Thoracic aorta (tissue), 2 donors: ENCODE results near the gene SRP72. TPM values are rescaled to one million over a fixed set of nuclear protein-coding genes. Genes with fewer than 3 reads are reported as not detected.

ENCODE experiments used
- ATAC-seq: fragments of 150-250 bp; one replicate; pipeline ENCODE4 v1.8.0; 2017; ENCODE audit warnings: low read depth; ENCODE audit not compliant: insufficient number of reproducible peaks, low FRiP score
- DNase-seq: peaks from one replicate; pipeline ENCODE4 v3.0.0-alpha.2; 2020; ENCODE audit warnings: low spot score
- H3K27ac ChIP-seq, 2 donors: fragments of 200-600 bp; sonication (generic); 1 replicate in 1 of 2; 2 replicates in 1 of 2; pipeline ENCODE4 v1.5.1; 2016; ENCODE audit warnings: mild to moderate bottlenecking in 2 of 2, moderate library complexity in 2 of 2
- H3K27me3 ChIP-seq: fragments of 200-600 bp; sonication (generic); replicated peaks from 2 replicates; pipeline ENCODE4 v1.6.0; 2016; ENCODE audit warnings: mild to moderate bottlenecking; ENCODE audit not compliant: insufficient read depth
- H3K36me3 ChIP-seq: fragments of 200-600 bp; sonication (generic); one replicate; pipeline ENCODE4 v1.5.1; 2016
- H3K4me1 ChIP-seq, 2 donors: fragments of 200-600 bp; sonication (generic); 1 replicate in 1 of 2; 2 replicates in 1 of 2; pipeline versions ENCODE4 v1.5.1 to v1.6.0; 2016; ENCODE audit warnings: low read depth in 2 of 2, mild to moderate bottlenecking in 1 of 2; ENCODE audit not compliant: control insufficient read depth in 1 of 2
- H3K4me3 ChIP-seq: fragments of 200-600 bp; sonication (generic); 2 replicates; pipeline ENCODE4 v1.5.1; 2016; ENCODE audit warnings: mild to moderate bottlenecking
- H3K9me3 ChIP-seq: fragments of 200-600 bp; sonication (generic); 2 replicates; pipeline ENCODE4 v1.5.1; 2016
- total RNA-seq, 2 donors: library from RNA; depleted of rRNA; stranded (reverse); fragments of >200 nt; gene quantifications; one replicate each; pipeline versions ENCODE4 v1.1.0 to v1.2.3, GENCODE V29; 2016
- TF ChIP-seq, protein P1 (sequence below): fragments of 200-600 bp; sonication (generic); IDR thresholded peaks from one replicate; pipeline ENCODE4 v1.5.1; 2019; ENCODE audit warnings: antibody characterized with exemption

Gene SRP72
- total RNA-seq, 2 donors from 2014 or later, result 43.1 to 52.9 TPM

DNA sequence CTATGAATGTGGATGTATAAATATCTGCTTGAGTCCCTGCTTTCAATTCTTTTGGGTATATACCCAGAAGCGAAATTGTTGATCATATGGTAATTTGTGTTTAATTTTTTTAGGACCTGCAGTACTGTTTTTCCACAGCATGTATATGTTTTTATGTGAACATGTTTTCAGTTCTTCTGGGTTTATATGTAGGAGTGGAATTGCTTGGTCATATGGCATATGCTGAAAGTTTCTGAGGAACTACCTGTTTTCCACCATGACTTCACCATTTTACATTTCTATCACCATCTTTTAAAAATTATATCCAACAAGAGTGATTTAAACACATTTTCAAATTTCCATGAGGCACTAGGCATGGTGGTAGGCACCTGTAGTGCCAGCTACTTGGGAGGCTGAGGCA is 40.2 kb upstream of the SRP72 start:
- ATAC-seq (no peak), DNase-seq (no peak)
- Histone ChIP-seq H3K27ac (no peak overlapping the region), H3K27me3 (no peaks in the 10 kb centered on the region), H3K36me3 (no peaks in the 10 kb centered on the region), H3K4me1 (no peaks in the 10 kb centered on the region), H3K9me3 (no peaks in the 10 kb centered on the region), H3K4me3 (no peak overlapping the region)
- TF ChIP-seq, protein P1, sequence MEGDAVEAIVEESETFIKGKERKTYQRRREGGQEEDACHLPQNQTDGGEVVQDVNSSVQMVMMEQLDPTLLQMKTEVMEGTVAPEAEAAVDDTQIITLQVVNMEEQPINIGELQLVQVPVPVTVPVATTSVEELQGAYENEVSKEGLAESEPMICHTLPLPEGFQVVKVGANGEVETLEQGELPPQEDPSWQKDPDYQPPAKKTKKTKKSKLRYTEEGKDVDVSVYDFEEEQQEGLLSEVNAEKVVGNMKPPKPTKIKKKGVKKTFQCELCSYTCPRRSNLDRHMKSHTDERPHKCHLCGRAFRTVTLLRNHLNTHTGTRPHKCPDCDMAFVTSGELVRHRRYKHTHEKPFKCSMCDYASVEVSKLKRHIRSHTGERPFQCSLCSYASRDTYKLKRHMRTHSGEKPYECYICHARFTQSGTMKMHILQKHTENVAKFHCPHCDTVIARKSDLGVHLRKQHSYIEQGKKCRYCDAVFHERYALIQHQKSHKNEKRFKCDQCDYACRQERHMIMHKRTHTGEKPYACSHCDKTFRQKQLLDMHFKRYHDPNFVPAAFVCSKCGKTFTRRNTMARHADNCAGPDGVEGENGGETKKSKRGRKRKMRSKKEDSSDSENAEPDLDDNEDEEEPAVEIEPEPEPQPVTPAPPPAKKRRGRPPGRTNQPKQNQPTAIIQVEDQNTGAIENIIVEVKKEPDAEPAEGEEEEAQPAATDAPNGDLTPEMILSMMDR, result no peak

DNA sequence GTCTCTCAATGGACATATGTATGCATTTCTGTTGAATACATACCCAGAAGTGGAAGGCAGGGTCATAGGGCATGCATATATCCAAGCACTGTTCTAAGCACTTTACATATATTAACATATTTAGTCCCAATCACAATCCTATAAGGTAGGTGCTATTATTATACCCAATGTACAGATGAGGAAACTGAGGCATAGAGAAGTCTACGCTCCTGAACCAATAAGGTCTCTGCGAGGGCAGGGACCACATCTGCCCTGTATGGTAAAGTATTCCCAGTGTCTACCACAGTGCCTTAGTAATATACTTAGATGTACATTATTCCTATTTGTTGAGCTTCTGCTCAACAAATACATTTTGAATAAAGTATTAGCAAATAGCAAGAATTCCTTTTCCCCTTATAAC is 37.2 kb upstream of the SRP72 start:
- Histone ChIP-seq H3K4me1 (peaks cover 8 to 12% of the 10 kb centered on the region in 2 donors), H3K4me3 (no peak overlapping the region), H3K27ac (no peak overlapping the region), H3K36me3 (no peaks in the 10 kb centered on the region), H3K27me3 (no peaks in the 10 kb centered on the region), H3K9me3 (no peaks in the 10 kb centered on the region)
- TF ChIP-seq, protein P1, result no peak
- DNase-seq (no peak), ATAC-seq (no peak)

DNA sequence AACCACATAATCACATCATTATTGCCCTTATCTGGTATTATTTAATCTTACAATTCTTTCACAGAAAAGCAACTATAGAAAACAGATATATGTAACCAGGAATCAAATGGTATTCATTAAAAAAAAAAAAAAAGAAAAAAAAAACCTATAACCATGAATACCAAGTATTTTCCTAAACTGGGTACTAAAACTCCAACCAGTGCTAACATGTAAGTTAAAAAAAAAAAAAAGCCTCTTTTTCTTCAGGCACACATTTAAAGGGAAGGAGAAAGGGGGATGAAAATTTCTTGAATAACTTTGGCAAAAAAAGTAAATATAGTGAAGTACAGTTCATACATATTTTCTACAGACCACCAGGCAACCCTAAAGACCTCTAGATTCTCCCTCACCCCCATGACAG is 34.1 kb upstream of the SRP72 start:
- no peaks in the 10 kb centered on the region for H3K9me3 ChIP-seq
- no peak overlapping the region for H3K4me3 ChIP-seq
- no peaks in the 10 kb centered on the region for H3K36me3 ChIP-seq
- no peak for ATAC-seq
- DNase-seq, result no peak
- no peaks in the 10 kb centered on the region for H3K27me3 ChIP-seq
- TF ChIP-seq, protein P1, result no peak
- no peak overlapping the region for H3K27ac ChIP-seq
- H3K4me1 ChIP-seq, result peaks cover 8 to 21% of the 10 kb centered on the region in 2 donors

DNA sequence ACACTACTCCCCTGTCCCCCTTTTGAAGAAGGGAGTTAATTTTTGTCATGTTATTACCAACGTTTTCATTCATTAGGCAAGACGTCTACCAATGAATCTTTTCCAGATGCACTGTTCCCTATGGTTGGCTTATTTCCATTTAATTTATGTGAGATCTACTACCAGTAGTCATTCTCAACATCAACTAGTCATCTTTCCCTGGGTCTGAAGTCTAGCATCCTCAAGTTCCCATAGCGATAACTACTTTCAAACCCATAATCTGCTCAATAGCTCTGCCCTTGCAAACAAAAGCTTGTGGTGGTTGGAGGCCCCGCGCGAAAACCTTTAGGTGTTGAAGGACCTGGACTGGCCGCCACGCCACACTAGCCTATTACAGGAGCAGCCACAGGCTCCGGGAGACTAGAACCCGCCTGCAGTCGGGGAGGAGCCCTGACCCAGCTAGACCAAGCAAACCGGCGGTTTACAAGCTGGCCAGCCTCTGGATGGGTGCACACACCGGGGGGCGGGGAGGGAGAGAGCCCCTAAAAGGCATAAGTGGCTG is 32.7 kb upstream of the SRP72 start:
- DNase-seq, result no peak
- no peak for ATAC-seq
- H3K4me1 ChIP-seq, result peaks cover 8 to 21% of the 10 kb centered on the region in 2 donors
- no peaks in the 10 kb centered on the region for H3K36me3 ChIP-seq
- H3K9me3 ChIP-seq, result no peaks in the 10 kb centered on the region
- H3K27ac ChIP-seq, result peak overlapping the region; percentile 78 to 97
- H3K27me3 ChIP-seq, result no peaks in the 10 kb centered on the region
- peak overlapping the region; percentile 74 for H3K4me3 ChIP-seq
- TF ChIP-seq, protein P1, result no peak

DNA sequence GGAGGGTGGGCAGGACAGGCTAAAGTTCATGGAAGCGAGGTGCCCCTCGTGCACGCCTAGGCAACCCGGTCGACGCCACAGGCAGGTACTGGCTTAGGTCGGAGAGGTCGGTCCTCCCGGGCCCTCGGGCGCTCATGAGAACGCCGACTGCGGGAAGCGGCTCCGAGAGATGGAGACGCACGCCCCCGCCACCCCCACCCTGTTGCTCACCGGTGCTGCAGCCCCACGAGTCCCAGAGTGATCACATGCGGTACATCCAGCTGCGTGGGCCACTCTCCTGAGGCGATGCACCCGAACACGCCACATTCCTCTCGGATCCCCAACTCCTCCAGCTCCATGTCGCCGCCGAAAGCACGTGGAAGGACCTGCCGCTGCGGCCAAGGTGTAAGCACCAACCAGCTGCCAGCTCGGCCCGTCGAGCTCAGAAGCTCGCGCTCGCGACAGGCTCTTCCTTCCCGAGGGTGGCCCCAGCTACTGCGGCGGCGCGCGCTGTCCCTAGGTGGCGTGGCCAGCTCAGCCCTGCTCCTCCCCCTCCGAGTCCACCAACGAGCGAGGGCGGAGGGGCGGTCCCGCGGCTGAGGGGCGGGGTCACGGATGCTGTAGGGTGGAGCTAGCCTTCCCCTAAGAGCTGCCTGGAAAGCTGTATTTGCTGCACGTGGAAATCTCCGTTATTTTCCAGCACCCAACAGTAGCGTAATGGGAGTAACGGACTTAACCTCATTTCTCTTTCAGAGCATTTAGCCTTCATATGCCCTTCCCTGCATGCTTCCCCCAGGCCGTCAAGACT is 32.1 kb upstream of the SRP72 start, which contains the start of gene PPAT:
PPAT (minus strand) TSS at position 476 of the 787 bp plus-strand sequence; CDS start at position 338, 138 bp downstream.
- TF ChIP-seq, protein P1, result peak; percentile 37
- no peaks in the 10 kb centered on the region for H3K9me3 ChIP-seq
- peak within 1 kb of the TSS; percentile 74 for H3K4me3 ChIP-seq
- DNase-seq (peak; percentile 90), ATAC-seq (peak; percentile 87)
- H3K27me3 ChIP-seq, result no peaks in the 10 kb centered on the region
- peaks cover 8 to 21% of the 10 kb centered on the region in 2 donors for H3K4me1 ChIP-seq
- H3K27ac ChIP-seq, result peak within 1 kb of the TSS; percentile 78 to 97
- H3K36me3 ChIP-seq, result no peaks in the 10 kb centered on the region
